Tibial nerve (tissue), 4 donors: ENCODE data around the gene MAP4K3.

ENCODE experiments used
- EP300 ChIP-seq, 2 donors: sonication (generic); formaldehyde crosslinking; IDR thresholded peaks; one replicate each; pipeline ENCODE4 v1.6.1; 2017; ENCODE audit warnings: antibody characterized with exemption in 2 of 2, mild to moderate bottlenecking in 1 of 2
- POLR2A ChIP-seq, 2 donors: fragments of 450-650 bp; IDR thresholded peaks; one replicate each; pipeline ENCODE4 v1.6.1; 2017; ENCODE audit warnings: antibody characterized with exemption in 2 of 2, mild to moderate bottlenecking in 2 of 2, moderate library complexity in 2 of 2
- TF ChIP-seq, protein P1 (sequence below), 5 experiments: fragments of 200-600 bp in 3 of 5; fragments of 450-650 bp in 2 of 5; sonication (generic) in 3 of 5; IDR thresholded peaks; one replicate each; pipeline ENCODE4 v1.5.1; 2016 to 2019; ENCODE audit warnings: antibody characterized with exemption in 5 of 5, mild to moderate bottlenecking in 3 of 5, moderate library complexity in 2 of 5

- TF ChIP-seq, protein P1, sequence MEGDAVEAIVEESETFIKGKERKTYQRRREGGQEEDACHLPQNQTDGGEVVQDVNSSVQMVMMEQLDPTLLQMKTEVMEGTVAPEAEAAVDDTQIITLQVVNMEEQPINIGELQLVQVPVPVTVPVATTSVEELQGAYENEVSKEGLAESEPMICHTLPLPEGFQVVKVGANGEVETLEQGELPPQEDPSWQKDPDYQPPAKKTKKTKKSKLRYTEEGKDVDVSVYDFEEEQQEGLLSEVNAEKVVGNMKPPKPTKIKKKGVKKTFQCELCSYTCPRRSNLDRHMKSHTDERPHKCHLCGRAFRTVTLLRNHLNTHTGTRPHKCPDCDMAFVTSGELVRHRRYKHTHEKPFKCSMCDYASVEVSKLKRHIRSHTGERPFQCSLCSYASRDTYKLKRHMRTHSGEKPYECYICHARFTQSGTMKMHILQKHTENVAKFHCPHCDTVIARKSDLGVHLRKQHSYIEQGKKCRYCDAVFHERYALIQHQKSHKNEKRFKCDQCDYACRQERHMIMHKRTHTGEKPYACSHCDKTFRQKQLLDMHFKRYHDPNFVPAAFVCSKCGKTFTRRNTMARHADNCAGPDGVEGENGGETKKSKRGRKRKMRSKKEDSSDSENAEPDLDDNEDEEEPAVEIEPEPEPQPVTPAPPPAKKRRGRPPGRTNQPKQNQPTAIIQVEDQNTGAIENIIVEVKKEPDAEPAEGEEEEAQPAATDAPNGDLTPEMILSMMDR (IDR thresholded peaks at IDR 0.05) = no peak
- no peak for TF ChIP-seq POLR2A (IDR thresholded peaks at IDR 0.05)
- TF ChIP-seq EP300 (IDR thresholded peaks at IDR 0.05) = no peak
Measured at GRCh38 chr2:39203382-39203781, 233.7 kb downstream of the MAP4K3 start.
